K562 (cell line): Measurements from ENCODE around the gene AGAP3. TPM values are rescaled to one million over a fixed set of nuclear protein-coding genes. Genes with fewer than 3 reads are reported as not detected.
A peak's percentile ranks its signal among the peaks of the same experiment; 100 is the strongest.

Experiments used
- BCOR ChIP-seq: fragments of 450-650 bp; IDR thresholded peaks from 2 replicates; pipeline ENCODE4 v1.6.1; 2016
- CEBPG ChIP-seq, 3 experiments: fragments of 200-800 bp in 1 of 3; sonication (Bioruptor generic) in 1 of 3; sonication (generic) in 1 of 3; formaldehyde crosslinking in 1 of 3; IDR thresholded peaks in 2 of 3; conservative IDR thresholded peaks in 1 of 3; 2 replicates each; pipeline versions ENCODE4 v1.6.1 to v1.8.0; 2016 to 2022; ENCODE audit warnings: missing compliant biosample characterization in 2 of 3, missing genetic modification characterization in 2 of 3, mild to moderate bottlenecking in 1 of 3, missing genetic modification reagents in 1 of 3
- GATA2 ChIP-seq: sonication (generic); formaldehyde crosslinking; IDR thresholded peaks from 2 replicates; pipeline ENCODE4 v1.4.0; 2020; ENCODE audit warnings: mild to moderate bottlenecking, missing genetic modification reagents
- GATAD2A ChIP-seq: fragments of 450-650 bp; IDR thresholded peaks from 2 replicates; pipeline ENCODE4 v1.6.1; 2017
- HNRNPLL ChIP-seq: fragments of 200-400 bp; formaldehyde crosslinking; IDR thresholded peaks from 2 replicates; pipeline ENCODE4 v1.6.1; 2017; ENCODE audit warnings: low read length, low read depth, mild to moderate bottlenecking; ENCODE audit not compliant: poor library complexity, severe bottlenecking
- KAT8 ChIP-seq: fragments of 450-650 bp; IDR thresholded peaks from 2 replicates; pipeline ENCODE4 v1.6.1; 2016; ENCODE audit warnings: low read depth, mild to moderate bottlenecking
- MEIS2 ChIP-seq: fragments of 450-650 bp; IDR thresholded peaks from 2 replicates; pipeline ENCODE4 v1.6.1; 2014; ENCODE audit warnings: mild to moderate bottlenecking; ENCODE audit not compliant: partially characterized antibody
- SNIP1 ChIP-seq: fragments of 450-650 bp; IDR thresholded peaks from 2 replicates; pipeline ENCODE4 v1.7.1; 2017; ENCODE audit warnings: low read depth, mild to moderate bottlenecking
- SRSF9 ChIP-seq: fragments of 200-400 bp; formaldehyde crosslinking; IDR thresholded peaks from 2 replicates; pipeline ENCODE4 v1.6.1; 2017; ENCODE audit warnings: low read depth, low read length, borderline replicate concordance
- ZBED1 ChIP-seq: IDR thresholded peaks from 2 replicates; pipeline ENCODE4 v1.6.1; 2014
- ZNF445 ChIP-seq: fragments of 250-450 bp; sonication (Bioruptor Pico); IDR thresholded peaks from 2 replicates; pipeline ENCODE4 v1.4.0; 2020; ENCODE audit warnings: low read depth, mild to moderate bottlenecking, moderate library complexity
- ZNF561 ChIP-seq: fragments of 450-650 bp; formaldehyde crosslinking; conservative IDR thresholded peaks from 2 replicates; pipeline ENCODE4 v1.4.0; 2020; ENCODE audit warnings: mild to moderate bottlenecking, moderate library complexity
- polyA plus RNA-seq, 8 experiments: library from polyadenylated mRNA; depleted of rRNA in 4 of 8; stranded (reverse) in 5 of 8; unstranded in 3 of 8; fragments of >200 nt; fragmentation: Nextera tagmentation in 2 of 8; fragmentation: Illumina TruSeq in 1 of 8; extraction: Ambion mirVana in 2 of 8; extraction: Trizol in 1 of 8; gene quantifications; 2 replicates each; pipeline versions ENCODE4 v1.2.1 to v1.2.3, GENCODE V29; 2011 to 2014; ENCODE audit warnings: inconsistent platforms in 1 of 8, missing spikeins in 1 of 8
- total RNA-seq, 7 experiments: library from RNA; depleted of rRNA in 6 of 7; stranded (reverse); fragments of >200 nt in 6 of 7; fragmentation: Illumina TruSeq in 2 of 7; extraction: Trizol in 2 of 7; gene quantifications; 2 replicates each; pipeline versions ENCODE4 v1.2.1 to v1.2.3, GENCODE V29; 2011 to 2021; ENCODE audit warnings: low replicate concordance in 1 of 7
- TF ChIP-seq, protein P1 (sequence below): fragments of 450-650 bp; IDR thresholded peaks from 2 replicates; pipeline ENCODE4 v1.6.1; 2017; ENCODE audit warnings: antibody characterized with exemption, mild to moderate bottlenecking
- TF ChIP-seq, protein P2 (sequence below): fragments of 450-650 bp; formaldehyde crosslinking; IDR thresholded peaks from 2 replicates; pipeline ENCODE4 v1.4.0; 2020; ENCODE audit warnings: mild to moderate bottlenecking, moderate library complexity
- TF ChIP-seq, protein P3 (sequence below): sonication (generic); formaldehyde crosslinking; IDR thresholded peaks from 2 replicates; pipeline ENCODE4 v1.9.0; 2022; ENCODE audit warnings: mild to moderate bottlenecking, missing genetic modification reagents
- TF ChIP-seq, protein P4 (sequence below): fragments of 250-450 bp; sonication (Bioruptor Pico); IDR thresholded peaks from 2 replicates; pipeline ENCODE4 v1.5.0; 2021; ENCODE audit warnings: mild to moderate bottlenecking, moderate library complexity
- TF ChIP-seq, protein P5 (sequence below): sonication (generic); formaldehyde crosslinking; IDR thresholded peaks from 2 replicates; pipeline ENCODE4 v1.9.0; 2022; ENCODE audit warnings: mild to moderate bottlenecking, missing genetic modification reagents

The AGAP3 gene
- total and polyA plus RNA-seq, 9 of the 15 experiments (the other 6 are each of a cell fraction or from before 2014, with no cell fraction given), result 3.4 to 208 (median 62.2) TPM

GRCh38 chr7:151109094-151110048 lies 23.1 kb downstream of the AGAP3 start (continued):
- TF ChIP-seq, protein P1, sequence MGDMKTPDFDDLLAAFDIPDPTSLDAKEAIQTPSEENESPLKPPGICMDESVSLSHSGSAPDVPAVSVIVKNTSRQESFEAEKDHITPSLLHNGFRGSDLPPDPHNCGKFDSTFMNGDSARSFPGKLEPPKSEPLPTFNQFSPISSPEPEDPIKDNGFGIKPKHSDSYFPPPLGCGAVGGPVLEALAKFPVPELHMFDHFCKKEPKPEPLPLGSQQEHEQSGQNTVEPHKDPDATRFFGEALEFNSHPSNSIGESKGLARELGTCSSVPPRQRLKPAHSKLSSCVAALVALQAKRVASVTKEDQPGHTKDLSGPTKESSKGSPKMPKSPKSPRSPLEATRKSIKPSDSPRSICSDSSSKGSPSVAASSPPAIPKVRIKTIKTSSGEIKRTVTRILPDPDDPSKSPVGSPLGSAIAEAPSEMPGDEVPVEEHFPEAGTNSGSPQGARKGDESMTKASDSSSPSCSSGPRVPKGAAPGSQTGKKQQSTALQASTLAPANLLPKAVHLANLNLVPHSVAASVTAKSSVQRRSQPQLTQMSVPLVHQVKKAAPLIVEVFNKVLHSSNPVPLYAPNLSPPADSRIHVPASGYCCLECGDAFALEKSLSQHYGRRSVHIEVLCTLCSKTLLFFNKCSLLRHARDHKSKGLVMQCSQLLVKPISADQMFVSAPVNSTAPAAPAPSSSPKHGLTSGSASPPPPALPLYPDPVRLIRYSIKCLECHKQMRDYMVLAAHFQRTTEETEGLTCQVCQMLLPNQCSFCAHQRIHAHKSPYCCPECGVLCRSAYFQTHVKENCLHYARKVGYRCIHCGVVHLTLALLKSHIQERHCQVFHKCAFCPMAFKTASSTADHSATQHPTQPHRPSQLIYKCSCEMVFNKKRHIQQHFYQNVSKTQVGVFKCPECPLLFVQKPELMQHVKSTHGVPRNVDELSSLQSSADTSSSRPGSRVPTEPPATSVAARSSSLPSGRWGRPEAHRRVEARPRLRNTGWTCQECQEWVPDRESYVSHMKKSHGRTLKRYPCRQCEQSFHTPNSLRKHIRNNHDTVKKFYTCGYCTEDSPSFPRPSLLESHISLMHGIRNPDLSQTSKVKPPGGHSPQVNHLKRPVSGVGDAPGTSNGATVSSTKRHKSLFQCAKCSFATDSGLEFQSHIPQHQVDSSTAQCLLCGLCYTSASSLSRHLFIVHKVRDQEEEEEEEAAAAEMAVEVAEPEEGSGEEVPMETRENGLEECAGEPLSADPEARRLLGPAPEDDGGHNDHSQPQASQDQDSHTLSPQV, result no peak
- TF ChIP-seq, protein P2, sequence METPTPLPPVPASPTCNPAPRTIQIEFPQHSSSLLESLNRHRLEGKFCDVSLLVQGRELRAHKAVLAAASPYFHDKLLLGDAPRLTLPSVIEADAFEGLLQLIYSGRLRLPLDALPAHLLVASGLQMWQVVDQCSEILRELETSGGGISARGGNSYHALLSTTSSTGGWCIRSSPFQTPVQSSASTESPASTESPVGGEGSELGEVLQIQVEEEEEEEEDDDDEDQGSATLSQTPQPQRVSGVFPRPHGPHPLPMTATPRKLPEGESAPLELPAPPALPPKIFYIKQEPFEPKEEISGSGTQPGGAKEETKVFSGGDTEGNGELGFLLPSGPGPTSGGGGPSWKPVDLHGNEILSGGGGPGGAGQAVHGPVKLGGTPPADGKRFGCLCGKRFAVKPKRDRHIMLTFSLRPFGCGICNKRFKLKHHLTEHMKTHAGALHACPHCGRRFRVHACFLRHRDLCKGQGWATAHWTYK, result no peak
- TF ChIP-seq CEBPG (CRISPR knock-in tag; IDR thresholded peaks at IDR 0.05) (peak; percentile 93), CEBPG (tag; conservative IDR thresholded peaks at IDR 0.05 in 1 of 2, IDR thresholded peaks at IDR 0.05 in 1 of 2) (peak; percentile 83 to 93), MEIS2 (no peak), GATA2 (peak; percentile 83), SNIP1 (no peak), SRSF9 (no peak), ZBED1 (no peak), KAT8 (no peak), HNRNPLL (no peak), BCOR (peak; percentile 67; the same call in 1 of the 2 replicates), ZNF561 (CRISPR knock-in tag) (no peak), ZNF445 (no peak), GATAD2A (0 out of 2 replicates have a peak, but pooled peaks have one; percentile 37)
- TF ChIP-seq, protein P3, sequence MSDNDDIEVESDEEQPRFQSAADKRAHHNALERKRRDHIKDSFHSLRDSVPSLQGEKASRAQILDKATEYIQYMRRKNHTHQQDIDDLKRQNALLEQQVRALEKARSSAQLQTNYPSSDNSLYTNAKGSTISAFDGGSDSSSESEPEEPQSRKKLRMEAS (CRISPR knock-in tag), result no peak; the same call in 1 of the 2 replicates
- TF ChIP-seq, protein P4, sequence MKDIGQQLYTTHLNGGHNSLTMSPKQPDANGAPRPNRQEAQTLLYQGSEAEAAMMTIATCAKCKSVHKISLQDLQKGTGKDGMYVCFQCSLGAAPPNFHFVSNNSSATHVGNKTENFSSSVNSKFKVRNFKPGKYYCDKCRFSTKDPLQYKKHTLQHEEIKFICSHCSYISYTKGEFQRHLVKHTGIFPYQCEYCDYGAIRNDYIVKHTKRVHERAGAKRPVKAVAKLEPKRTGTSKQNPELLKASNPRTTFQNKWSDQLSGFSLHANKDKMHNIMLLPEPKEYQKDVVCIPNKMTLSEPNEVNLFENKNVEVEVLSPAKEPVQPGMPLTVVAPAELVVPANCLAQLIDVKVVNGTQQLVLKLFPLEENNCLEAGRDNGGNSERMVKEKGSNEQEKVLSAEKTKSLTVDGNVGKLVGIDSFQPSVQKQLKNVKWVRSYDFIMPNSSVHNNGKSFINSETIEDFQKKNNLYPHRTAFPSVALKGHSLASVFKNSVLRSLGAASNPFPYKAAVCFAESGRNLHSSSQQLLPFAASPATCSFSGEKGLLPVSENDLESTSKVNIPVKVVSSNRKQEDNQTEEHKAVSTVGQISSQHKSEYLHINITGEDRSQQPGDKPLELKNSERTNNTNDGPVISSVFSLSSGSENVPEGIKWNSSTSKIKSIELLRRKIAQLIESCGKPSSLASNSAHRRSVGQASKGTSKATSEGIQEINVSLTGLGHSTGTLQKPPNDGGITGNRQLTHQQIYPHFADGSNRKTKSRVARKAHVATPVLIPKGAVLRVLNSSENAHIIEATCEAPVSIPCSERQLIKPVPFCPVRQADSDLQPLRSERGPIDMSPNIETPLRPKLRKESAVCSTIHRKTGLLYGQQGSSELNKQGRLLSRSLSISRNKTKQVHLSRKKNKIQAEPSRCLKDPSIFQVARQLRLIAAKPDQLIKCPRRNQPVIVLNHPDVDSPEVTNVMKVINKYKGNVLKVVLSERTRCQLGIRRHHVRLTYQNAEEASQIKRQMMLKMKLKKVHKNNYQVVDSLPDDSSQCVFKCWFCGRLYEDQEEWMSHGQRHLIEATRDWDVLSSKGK, result no peak
- TF ChIP-seq, protein P5, sequence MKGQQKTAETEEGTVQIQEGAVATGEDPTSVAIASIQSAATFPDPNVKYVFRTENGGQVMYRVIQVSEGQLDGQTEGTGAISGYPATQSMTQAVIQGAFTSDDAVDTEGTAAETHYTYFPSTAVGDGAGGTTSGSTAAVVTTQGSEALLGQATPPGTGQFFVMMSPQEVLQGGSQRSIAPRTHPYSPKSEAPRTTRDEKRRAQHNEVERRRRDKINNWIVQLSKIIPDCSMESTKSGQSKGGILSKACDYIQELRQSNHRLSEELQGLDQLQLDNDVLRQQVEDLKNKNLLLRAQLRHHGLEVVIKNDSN, result no peak
